C4-2B (cell line): Measurements from ENCODE around the gene PLXNA3.

ENCODE experiments used
- CTCF ChIP-seq: fragments of 450-650 bp; conservative IDR thresholded peaks from 2 replicates; pipeline ENCODE4 v1.5.1; 2017; ENCODE audit warnings: mild to moderate bottlenecking
- ZFX ChIP-seq: fragments of 450-650 bp; IDR thresholded peaks from 2 replicates; pipeline ENCODE4 v1.6.1; 2017

- no peak for TF ChIP-seq CTCF
- TF ChIP-seq ZFX, result peak; percentile 54; the same call in 1 of the 2 replicates
These were observed 28.5 kb downstream of the PLXNA3 start, which contains the start of gene UBL4A for GRCh38 chrX:154486396-154487207.
